ENCODE results near the gene RPIA.
"Not testable (repeated sequence)": the region's sequence is repeated elsewhere in the genome, so short reads cannot be mapped to it uniquely, and the experiment has no call there.

RPIA gene

DNA sequence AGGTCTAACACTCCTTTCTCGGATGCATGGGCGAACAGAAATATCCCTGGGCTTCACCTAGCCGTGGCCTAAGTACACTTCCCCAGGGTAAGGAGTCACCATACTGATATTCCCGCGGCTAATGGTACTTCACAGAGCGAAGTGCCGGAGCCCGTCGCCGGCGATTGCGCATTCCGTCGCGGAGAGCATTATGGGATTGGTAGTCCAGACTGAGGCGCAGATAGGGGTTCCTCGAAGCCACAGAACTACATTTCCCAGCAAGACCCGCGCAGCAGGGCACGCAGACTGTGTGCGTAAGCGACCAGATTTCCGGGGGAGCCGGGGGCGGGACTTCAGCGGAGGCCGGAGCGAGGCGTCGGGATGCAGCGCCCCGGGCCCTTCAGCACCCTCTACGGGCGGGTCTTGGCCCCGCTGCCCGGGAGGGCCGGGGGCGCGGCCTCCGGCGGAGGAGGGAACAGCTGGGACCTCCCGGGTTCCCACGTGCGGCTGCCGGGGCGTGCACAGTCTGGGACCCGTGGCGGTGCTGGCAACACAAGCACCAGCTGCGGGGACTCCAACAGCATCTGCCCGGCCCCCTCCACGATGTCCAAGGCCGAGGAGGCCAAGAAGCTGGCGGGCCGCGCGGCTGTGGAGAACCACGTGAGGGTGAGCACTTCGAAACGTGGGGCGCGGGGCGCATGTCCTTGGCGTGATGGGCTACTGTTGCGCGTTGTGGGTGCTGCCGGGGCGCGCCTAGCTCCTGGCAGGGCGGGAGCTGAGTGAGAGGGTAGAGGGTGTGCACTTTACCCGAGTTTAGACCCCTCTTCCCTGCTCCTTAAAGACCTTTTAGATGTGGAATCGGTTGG is at the start of gene RPIA:
TSS of gene RPIA (plus strand) at position 335 of the 845 bp plus-strand sequence. CDS start at position 361, 26 bp downstream.
- Histone ChIP-seq H3K36me3 (replicated peaks) (no peaks in the 10 kb centered on the region), H3K27me3 (replicated peaks) (no peaks in the 10 kb centered on the region), H3K27ac (peak within 1 kb of the TSS; percentile 39), H3K4me3 (ENCODE audit: low read depth, low read length) (peak within 1 kb of the TSS; percentile 86)
- in situ Hi-C loops (cut with HindIII; ENCODE audit: low pct_ligation_motif_present, low sequenced_read_pairs): no loop called here
- peak; percentile 99 for DNase-seq
- TF ChIP-seq, protein P1, sequence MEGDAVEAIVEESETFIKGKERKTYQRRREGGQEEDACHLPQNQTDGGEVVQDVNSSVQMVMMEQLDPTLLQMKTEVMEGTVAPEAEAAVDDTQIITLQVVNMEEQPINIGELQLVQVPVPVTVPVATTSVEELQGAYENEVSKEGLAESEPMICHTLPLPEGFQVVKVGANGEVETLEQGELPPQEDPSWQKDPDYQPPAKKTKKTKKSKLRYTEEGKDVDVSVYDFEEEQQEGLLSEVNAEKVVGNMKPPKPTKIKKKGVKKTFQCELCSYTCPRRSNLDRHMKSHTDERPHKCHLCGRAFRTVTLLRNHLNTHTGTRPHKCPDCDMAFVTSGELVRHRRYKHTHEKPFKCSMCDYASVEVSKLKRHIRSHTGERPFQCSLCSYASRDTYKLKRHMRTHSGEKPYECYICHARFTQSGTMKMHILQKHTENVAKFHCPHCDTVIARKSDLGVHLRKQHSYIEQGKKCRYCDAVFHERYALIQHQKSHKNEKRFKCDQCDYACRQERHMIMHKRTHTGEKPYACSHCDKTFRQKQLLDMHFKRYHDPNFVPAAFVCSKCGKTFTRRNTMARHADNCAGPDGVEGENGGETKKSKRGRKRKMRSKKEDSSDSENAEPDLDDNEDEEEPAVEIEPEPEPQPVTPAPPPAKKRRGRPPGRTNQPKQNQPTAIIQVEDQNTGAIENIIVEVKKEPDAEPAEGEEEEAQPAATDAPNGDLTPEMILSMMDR (IDR thresholded peaks at IDR 0.05; ENCODE audit: low read depth, low read length, missing control alignments): peak; percentile 46

DNA sequence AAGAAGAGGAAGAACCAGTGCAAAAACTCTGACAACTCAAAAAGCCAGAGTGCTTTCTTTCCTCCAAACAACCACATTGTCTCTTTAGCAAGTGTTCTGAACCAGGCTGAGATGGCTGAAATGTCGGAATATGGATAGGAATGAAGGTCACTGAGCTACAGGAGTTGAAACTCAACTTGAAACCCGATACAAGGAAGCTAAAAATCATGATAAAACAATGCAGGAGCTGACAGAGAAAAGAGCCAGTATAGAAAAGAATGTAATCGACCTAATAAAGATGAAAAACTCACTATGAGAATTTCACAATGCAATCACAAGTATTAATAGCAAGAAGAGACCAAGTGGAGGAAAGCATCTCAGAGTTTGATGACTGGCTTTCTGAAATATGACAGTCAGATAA is 49.2 kb upstream of the RPIA start:
- in situ Hi-C loops (cut with HindIII; ENCODE audit: low pct_ligation_motif_present, low sequenced_read_pairs): no loop called here
- Histone ChIP-seq H3K36me3 (replicated peaks) (no peaks in the 10 kb centered on the region), H3K27ac (no peak overlapping the region), H3K4me3 (ENCODE audit: low read depth, low read length) (no peak overlapping the region), H3K27me3 (replicated peaks) (no peaks in the 10 kb centered on the region)
- DNase-seq: no peak
- TF ChIP-seq, protein P1 (IDR thresholded peaks at IDR 0.05; ENCODE audit: low read depth, low read length, missing control alignments): no peak

DNA sequence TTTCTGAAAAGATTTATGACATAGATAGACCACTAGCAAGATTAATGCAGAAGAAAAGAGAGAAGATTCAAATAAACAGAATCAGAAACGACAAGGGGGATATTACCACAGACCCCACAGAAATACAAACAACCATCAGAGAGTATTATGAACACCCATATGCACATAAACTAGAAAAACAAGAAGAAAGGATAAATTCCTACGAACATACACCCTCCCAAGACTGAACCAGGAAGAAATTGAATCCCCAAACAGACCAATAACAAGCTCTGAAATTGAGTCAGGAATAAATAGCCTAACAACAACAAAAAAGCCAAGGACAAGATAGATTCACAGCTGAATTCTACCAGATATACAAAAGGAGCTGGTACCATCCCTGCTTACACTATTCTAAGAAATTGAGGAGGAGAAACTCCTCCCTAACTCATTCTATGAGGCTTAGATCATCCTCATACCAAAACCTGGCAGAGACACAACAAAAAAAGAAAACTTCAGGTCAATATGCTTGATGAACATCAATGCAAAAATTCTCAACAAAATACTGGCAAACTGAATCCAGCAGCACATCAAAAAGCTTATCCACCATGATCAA is 46.1 kb upstream of the RPIA start:
- H3K4me3 ChIP-seq (ENCODE audit: low read depth, low read length); H3K27ac ChIP-seq; H3K36me3 ChIP-seq (replicated peaks); DNase-seq; in situ Hi-C loops (cut with HindIII; ENCODE audit: low pct_ligation_motif_present, low sequenced_read_pairs); H3K27me3 ChIP-seq (replicated peaks): not testable (repeated sequence)

DNA sequence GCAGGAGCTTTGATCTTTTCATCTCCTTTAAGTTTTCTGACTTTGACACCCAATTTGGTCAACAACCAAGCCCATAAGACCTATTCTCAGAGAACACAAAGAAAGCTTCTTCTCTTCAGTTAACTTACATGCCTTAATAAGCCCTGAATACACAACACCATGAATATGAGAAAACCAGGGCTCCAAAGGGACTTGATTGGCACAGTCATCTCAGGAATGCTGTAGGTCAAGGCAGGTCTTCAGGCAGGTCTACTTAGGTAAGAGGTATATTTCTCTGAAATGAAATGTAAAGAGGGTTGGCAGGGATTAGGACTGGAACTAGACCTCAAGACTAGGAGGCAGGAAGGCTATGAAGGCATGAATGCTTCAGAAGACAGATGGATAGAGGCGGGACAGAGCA is 39.8 kb upstream of the RPIA start:
- no peaks in the 10 kb centered on the region for H3K27me3 ChIP-seq (replicated peaks)
- no peak overlapping the region for H3K27ac ChIP-seq
- H3K36me3 ChIP-seq (replicated peaks): no peaks in the 10 kb centered on the region
- in situ Hi-C loops (cut with HindIII; ENCODE audit: low pct_ligation_motif_present, low sequenced_read_pairs): no loop called here
- TF ChIP-seq, protein P1 (IDR thresholded peaks at IDR 0.05; ENCODE audit: low read depth, low read length, missing control alignments): no peak
- DNase-seq: no peak
- no peak overlapping the region for H3K4me3 ChIP-seq (ENCODE audit: low read depth, low read length)

DNA sequence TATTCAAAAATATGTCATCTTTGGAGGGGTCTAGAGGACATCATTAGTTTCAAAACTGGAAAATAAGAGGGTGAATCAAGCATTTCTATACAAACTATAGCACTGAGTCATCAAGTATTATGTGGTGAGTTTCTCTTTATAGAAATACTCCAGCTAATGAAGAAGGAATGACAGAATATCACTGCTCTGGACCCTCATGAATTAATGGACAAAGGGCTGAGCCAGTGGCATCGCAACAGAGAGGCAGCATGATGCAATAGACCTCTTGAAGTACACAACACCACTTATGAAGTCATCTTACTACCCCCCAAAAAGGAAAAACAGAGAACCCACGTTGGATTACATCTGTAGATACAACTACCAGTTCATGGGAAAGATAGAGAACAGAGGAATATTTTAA is 36.8 kb upstream of the RPIA start:
- no peaks in the 10 kb centered on the region for H3K27me3 ChIP-seq (replicated peaks)
- TF ChIP-seq, protein P1 (IDR thresholded peaks at IDR 0.05; ENCODE audit: low read depth, low read length, missing control alignments): no peak
- H3K36me3 ChIP-seq (replicated peaks): no peaks in the 10 kb centered on the region
- peak overlapping the region; percentile 13 for H3K27ac ChIP-seq
- H3K4me3 ChIP-seq (ENCODE audit: low read depth, low read length): no peak overlapping the region
- DNase-seq: peak; percentile 69
- in situ Hi-C loops (cut with HindIII; ENCODE audit: low pct_ligation_motif_present, low sequenced_read_pairs): no loop called here

DNA sequence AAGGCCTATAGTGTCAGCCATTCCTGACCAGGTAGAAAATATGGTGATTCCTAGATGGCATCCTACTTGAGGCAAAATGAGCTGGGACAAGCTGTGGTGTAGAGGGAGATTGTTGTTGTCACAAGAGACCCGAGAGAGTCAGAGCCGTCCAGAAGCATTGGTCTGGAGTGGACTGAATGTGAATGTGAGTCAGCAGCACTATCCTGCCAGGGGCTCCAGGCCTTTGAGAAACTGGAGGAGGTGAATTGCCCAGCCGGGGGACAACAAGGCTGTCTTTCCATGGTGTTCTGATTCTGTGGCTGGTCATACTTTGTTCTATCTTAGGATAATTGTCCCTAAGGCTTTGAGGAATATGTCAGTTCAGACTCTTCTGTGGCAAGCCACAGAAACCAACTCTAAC is 34.8 kb upstream of the RPIA start:
- in situ Hi-C loops (cut with HindIII; ENCODE audit: low pct_ligation_motif_present, low sequenced_read_pairs): no loop called here
- TF ChIP-seq, protein P1 (IDR thresholded peaks at IDR 0.05; ENCODE audit: low read depth, low read length, missing control alignments): no peak
- peak; percentile 72 for DNase-seq
- H3K27me3 ChIP-seq (replicated peaks): no peaks in the 10 kb centered on the region
- H3K4me3 ChIP-seq (ENCODE audit: low read depth, low read length): no peak overlapping the region
- H3K36me3 ChIP-seq (replicated peaks): no peaks in the 10 kb centered on the region
- H3K27ac ChIP-seq: peak overlapping the region; percentile 62

Data from brain microvascular endothelial cell (primary cell).